Bronchial epithelial cell (primary cell): Measurements from ENCODE around the gene SNU13. TPM values are rescaled to one million over a fixed set of nuclear protein-coding genes. Genes with fewer than 3 reads are reported as not detected.
"Not testable (repeated sequence)": the region's sequence is repeated elsewhere in the genome, so short reads cannot be mapped to it uniquely, and the experiment has no call there.

Experiments used
- DNase-seq: peaks from one replicate; pipeline ENCODE4 v3.0.0-alpha.2; 2010; ENCODE audit warnings: low read depth
- FAIRE-seq: peaks from 2 replicates; lab custom pipeline; 2011; peaks lifted over from hg19 to GRCh38; lab: Jason Lieb, UNC
- H3K27me3 ChIP-seq: 2 replicates; pipeline ENCODE4 v1.5.1; 2011; ENCODE audit warnings: low read length; ENCODE audit not compliant: control insufficient read depth, insufficient read depth
- H3K36me3 ChIP-seq: 2 replicates; pipeline ENCODE4 v1.5.1; 2011; ENCODE audit warnings: low read length; ENCODE audit not compliant: control insufficient read depth, insufficient read depth
- H3K4me3 ChIP-seq: 2 replicates; pipeline ENCODE4 v1.5.1; 2011; ENCODE audit warnings: mild to moderate bottlenecking, low read depth, low read length, control low read depth
- CTCF ChIP-seq: IDR thresholded peaks from 2 replicates; pipeline ENCODE4 v1.5.1; 2011; ENCODE audit warnings: mild to moderate bottlenecking, moderate library complexity, low read length, control low read depth, inconsistent platforms; ENCODE audit not compliant: insufficient read depth, severe bottlenecking
- total RNA-seq: library from RNA; depleted of rRNA; stranded (reverse); fragments of >200 nt; gene quantifications from 2 replicates; pipeline ENCODE4 v1.2.1, GENCODE V29; 2014

Gene SNU13
- total RNA-seq, 1 donor from 2014 or later, result 95.6 TPM

GRCh38 chr22:41674846-41675340 is 13.8 kb downstream of the SNU13 start:
- no peak overlapping the region for H3K4me3 ChIP-seq
- no peak for TF ChIP-seq CTCF
- peaks cover 16% of the 10 kb centered on the region for H3K36me3 ChIP-seq
- DNase-seq (no peak), FAIRE-seq (no peak)
- no peaks in the 10 kb centered on the region for H3K27me3 ChIP-seq

GRCh38 chr22:41672780-41673509 is 15.7 kb downstream of the SNU13 start:
- no peak for FAIRE-seq
- H3K36me3 ChIP-seq, result peaks cover 8% of the 10 kb centered on the region
- DNase-seq, result no peak
- no peaks in the 10 kb centered on the region for H3K27me3 ChIP-seq
- no peak overlapping the region for H3K4me3 ChIP-seq
- TF ChIP-seq CTCF, result peak; percentile 32

DNA sequence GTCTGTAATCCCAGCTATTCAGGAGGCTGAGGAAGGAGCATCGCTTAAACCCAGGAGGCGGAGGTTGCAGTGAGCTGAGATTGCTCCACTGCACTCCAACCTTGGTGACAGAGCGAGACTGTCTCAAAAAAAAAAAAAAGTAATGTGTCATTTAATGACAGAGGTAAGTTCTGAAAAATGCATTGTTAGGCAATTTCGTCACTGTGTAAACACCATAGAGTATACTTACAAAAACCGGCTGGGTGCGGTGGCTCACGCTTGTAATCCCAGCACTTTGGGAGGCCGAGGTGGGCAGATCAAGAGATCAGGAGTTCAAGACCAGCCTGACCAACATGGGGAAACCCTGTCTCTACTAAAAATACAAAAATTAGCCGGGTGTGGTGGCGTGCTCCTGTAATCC is 16.6 kb downstream of the SNU13 start:
- H3K36me3 ChIP-seq, FAIRE-seq, H3K4me3 ChIP-seq, H3K27me3 ChIP-seq: not testable (repeated sequence)
- peak; percentile 93 for DNase-seq

DNA sequence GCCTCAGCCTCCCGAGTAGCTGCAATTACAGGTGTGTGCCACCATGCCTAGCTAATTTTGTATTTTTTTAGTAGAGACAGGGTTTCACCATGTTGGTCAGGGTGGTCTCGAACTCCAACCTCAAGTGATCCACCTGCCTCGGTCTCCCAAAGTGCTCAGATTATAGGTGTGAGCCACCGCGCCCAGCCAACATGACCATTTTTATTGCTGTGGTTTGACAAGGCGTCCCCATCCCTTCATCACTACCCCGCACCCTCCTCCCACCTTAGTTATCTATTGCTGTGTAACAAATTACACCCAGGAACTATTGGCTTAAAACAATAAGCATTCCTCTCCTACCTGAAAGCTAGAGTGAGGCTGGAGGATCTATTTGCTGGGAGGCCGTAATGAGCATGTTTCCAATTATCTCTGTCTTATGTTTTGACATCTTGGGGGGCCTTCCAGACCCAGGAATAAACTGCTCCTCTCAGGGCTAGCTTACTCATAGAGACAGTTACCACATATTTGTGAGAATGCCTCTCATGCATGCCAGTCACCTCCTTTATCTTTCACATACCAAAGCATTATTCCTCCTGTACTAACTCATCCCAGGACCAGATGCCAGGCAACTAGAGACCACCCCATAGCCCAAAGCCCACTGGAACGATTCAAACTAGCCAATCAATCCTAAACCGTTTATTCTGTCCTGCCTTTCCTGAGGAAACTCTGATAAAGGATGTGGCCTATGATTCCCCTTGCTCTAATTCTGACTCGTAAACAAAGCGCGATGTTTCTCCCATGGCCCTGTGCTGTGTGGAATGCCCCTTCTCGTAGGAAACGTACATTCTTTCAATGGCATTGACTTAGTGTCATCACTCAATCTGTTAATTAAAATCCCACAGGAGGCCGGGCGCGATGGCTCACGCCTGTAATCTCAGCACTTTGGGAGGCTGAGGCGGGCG is 19.4 kb downstream of the SNU13 start:
- FAIRE-seq (peak; percentile 23), DNase-seq (no peak)
- no peak overlapping the region for H3K4me3 ChIP-seq
- no peaks in the 10 kb centered on the region for H3K36me3 ChIP-seq
- no peaks in the 10 kb centered on the region for H3K27me3 ChIP-seq
- no peak for TF ChIP-seq CTCF

DNA sequence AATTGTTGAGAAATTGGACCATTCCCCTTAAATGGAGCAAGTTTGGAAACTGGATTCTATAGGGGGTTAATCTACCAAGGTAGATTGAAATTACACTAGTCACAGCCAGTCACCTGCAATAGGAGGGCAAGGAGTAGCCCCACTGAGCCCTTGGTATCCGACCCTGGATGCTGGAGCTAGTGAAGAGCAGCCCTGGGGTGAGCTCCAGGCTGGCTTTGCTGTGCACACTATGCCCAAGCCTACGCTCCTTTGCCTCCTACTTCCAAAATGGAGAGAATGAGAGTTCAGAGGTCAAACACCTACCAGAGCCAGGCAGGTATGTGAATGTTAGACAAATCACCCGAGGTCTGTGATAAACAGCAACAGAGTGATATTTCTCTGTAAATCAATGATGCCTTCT is 23.7 kb downstream of the SNU13 start:
- DNase-seq (no peak), FAIRE-seq (no peak)
- Histone ChIP-seq H3K4me3 (no peak overlapping the region), H3K36me3 (peaks cover 9% of the 10 kb centered on the region), H3K27me3 (no peaks in the 10 kb centered on the region)
- TF ChIP-seq CTCF, result no peak

- Histone ChIP-seq H3K27me3 (no peaks in the 10 kb centered on the region), H3K36me3 (peaks cover 12% of the 10 kb centered on the region), H3K4me3 (no peak overlapping the region)
- TF ChIP-seq CTCF, result no peak
- DNase-seq (no peak), FAIRE-seq (no peak)
These were observed 24.2 kb downstream of the SNU13 start for GRCh38 chr22:41664490-41664889.

DNA sequence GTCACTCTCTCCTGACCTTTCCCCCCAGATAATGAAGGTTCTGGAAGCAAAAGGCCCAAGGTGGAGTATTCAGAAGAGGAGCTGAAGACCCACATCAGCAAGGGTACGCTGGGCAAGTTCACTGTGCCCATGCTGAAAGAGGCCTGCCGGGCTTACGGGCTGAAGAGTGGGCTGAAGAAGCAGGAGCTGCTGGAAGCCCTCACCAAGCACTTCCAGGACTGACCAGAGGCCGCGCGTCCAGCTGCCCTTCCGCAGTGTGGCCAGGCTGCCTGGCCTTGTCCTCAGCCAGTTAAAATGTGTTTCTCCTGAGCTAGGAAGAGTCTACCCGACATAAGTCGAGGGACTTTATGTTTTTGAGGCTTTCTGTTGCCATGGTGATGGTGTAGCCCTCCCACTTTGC is 25.1 kb downstream of the SNU13 start:
- H3K4me3 ChIP-seq, FAIRE-seq, DNase-seq, H3K27me3 ChIP-seq: not testable (repeated sequence)
- H3K36me3 ChIP-seq, result peaks cover 12% of the 10 kb centered on the region
